ENCODE measurements around the gene RFX6.

Gene RFX6

DNA sequence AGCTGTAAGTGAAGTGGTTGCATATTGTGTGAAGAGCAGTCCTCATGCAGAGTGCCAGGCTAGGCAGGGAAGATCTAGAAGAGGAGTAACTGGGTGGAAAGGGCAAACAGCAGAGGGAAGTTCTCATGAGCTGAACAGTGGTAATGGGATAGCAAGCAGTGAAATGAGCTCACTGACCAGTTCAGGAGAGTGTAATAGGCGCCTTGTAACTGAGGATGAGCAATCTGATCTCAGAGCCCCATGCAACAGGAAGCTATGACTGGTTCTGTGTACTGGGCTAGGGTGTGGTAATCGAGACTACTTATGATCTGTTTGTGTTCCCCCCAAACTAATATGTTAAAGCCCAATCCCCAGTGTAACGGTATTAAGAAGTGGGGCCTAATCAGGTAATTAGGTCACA lies 98.6 kb downstream of the RFX6 start:
- no peaks in the 10 kb centered on the region for H3K27me3 ChIP-seq (ENCODE audit: control insufficient read depth in 1 of 2, insufficient read depth in 2 of 2, low read length in 2 of 2)
- no peaks in the 10 kb centered on the region for H3K36me3 ChIP-seq (ENCODE audit: insufficient read depth, low read length)
- no peak overlapping the region for H3K27ac ChIP-seq (ENCODE audit: low read depth, low read length)
- H3K4me3 ChIP-seq (ENCODE audit: low read depth in 1 of 2, low read length in 2 of 2) = no peak overlapping the region
- no peak overlapping the region for H3K9ac ChIP-seq (ENCODE audit: low read length)
- no peaks in the 10 kb centered on the region for H3K4me1 ChIP-seq (ENCODE audit: insufficient read depth, low read length)
- H3K9me3 ChIP-seq (ENCODE audit: low read length) = no peaks in the 10 kb centered on the region

DNA sequence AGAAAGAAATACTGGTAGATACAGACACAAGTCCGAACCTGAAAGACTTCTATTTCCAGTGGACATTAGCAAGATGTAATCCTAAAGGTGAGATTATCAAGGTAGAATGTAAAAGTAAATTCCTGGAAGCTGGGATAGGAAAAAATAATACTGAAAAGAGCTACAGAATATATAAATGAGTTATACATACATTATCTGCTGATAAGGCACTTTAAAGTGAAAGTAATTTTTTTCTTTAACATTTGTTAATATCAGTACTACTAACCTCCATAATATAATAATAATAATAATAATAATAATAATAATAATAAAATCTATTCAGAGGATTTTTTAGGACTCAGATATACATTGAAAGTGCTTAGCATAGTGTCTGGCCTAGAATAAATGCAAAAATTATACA lies 102.5 kb downstream of the RFX6 start:
- Histone ChIP-seq H3K27me3 (ENCODE audit: control insufficient read depth in 1 of 2, insufficient read depth in 2 of 2, low read length in 2 of 2) (no peaks in the 10 kb centered on the region), H3K9ac (ENCODE audit: low read length) (no peak overlapping the region), H3K4me1 (ENCODE audit: insufficient read depth, low read length) (no peaks in the 10 kb centered on the region), H3K27ac (ENCODE audit: low read depth, low read length) (no peak overlapping the region), H3K9me3 (ENCODE audit: low read length) (no peaks in the 10 kb centered on the region), H3K4me3 (ENCODE audit: low read depth in 1 of 2, low read length in 2 of 2) (no peak overlapping the region), H3K36me3 (ENCODE audit: insufficient read depth, low read length) (no peaks in the 10 kb centered on the region)

All from muscle layer of colon (tissue), 2 donors.